ENCODE results near the gene CYP2E1.
"Not testable (repeated sequence)": the region's sequence is repeated elsewhere in the genome, so short reads cannot be mapped to it uniquely, and the experiment has no call there.

CYP2E1 gene

GRCh38 chr10:133526957-133527588 lies at the start of gene CYP2E1:
CYP2E1 (plus strand) TSS chr10:133527363; CDS start chr10:133527396, 33 bp downstream.
- DNase-seq: no peak

DNA sequence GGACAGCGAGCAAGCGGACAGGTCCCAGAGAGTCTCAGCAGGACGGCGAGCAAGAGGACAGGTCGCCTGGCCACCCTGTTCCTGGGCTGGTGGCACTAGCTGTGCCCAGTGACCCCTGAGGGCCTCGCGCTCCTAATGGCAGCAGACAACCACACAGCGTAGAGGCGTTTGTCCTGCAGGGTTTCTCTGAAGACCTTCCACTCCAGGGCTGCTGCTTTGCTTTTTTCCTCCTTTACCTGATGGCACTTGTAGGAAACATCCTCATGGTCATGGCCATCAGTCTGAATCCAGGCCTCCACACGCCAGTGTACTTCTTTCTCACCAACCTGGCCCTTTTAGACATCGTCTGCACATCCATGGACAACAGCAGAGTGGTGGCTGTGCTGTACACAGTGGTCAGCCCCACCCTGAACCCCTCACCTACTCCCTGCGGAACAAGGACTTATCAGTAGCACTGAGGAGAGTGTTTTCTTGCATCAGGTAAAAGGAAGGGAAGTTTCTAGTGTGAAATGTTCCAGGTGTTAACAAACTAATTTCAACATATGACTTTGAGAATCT lies 46.0 kb upstream of the CYP2E1 start:
- no peak for DNase-seq

GRCh38 chr10:133481657-133482056 lies 45.5 kb upstream of the CYP2E1 start:
- no peak for DNase-seq

GRCh38 chr10:133484818-133485217 lies 42.3 kb upstream of the CYP2E1 start:
- no peak for DNase-seq

GRCh38 chr10:133487085-133487484 lies 40.1 kb upstream of the CYP2E1 start:
- no peak for DNase-seq

- DNase-seq: no peak
These were observed 38.8 kb upstream of the CYP2E1 start for GRCh38 chr10:133488354-133488753.

DNA sequence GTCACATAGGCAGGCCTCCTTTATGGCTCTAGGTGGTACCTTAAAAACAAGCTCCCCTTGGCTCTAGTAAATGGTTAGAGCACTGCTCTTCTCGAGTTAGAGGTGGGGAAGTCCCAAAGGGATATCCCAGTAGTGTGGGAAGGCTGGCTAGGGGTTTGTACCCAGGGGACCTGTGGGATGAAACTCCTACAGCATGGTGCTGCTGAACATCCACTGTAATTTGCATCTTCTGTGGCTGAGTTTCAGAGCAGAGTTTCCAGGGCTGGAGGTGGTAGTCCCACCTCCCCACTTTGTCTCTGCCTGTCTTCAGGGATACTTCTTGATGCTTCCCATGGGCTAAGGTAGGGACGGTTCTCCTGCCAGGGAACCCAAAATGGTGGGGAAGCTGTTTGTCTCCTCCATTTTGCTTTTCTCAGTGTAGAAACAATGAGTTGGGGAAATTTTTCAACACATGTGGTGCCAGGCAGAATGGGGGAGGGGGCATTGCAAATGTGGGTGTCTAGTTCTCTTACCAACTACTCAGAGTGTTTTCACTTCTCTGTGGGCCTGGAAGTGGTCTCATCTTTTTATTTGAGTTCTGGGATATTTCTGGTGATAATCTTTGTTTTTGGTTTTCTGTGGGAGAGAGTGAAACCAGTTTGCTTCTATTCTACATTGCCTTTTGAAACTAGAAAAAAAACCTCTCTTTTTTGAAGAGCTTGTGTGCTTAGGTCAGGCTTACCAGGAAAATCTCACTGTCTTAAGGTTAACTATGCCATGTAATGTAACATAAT lies 37.2 kb upstream of the CYP2E1 start:
- DNase-seq: peak; percentile 38

DNA sequence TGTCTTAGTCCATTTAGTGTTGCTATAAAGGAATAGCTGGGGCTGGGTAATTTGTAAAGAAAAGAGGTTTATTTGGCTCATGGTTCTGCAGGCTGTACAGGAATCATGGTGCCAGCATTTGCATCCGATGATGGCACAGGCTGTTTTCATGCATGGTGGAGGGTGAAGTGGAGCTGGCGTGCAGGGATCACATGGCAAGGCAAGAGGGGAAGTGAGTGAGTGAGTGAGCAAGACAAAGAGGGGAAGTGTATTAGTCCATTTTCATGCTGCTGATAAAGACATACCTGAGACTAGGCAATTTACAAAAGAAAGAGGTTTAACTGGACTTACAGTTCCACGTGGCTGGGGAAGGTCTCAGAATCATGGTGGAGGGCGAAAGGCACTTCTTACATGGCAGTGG lies 33.6 kb upstream of the CYP2E1 start:
- not testable (repeated sequence) for DNase-seq

DNA sequence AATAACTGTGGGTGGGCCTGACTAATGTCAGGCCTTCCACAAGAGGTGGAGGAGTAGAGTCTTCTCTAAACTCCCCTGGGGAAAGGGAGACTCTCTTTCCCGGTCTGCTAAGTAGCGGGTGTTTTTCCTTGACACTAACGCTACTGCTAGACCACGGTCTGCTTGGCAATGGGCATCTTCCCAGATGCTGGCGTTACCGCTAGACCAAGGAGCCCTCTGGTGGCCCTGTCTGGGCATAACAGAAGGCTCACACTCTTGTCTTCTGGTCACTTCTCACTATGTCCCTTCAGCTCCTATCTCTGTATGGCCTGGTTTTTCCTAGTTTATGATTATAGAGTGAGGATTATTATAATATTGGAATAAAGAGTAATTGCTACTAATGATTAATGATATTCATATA lies 29.8 kb upstream of the CYP2E1 start:
- peak; percentile 19 for DNase-seq

DNA sequence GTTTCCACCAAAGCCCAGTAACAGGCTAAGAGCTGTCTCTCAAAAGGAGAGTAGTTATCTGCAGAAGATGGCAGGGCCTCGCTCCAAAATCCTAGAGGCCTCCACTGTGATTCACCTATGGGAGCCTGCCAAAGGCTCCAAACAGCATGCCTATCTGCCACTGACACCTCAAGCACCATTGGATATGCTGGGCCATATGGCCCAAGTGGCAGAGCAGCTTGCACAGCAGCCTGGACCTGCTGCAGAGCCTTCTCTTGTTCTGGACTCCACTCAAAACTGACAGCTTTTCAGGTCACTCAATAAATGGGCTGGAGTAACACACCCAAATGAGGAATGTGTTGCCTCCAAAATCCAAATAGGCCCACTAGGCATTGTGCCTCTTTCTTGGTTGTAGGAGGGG lies 28.0 kb upstream of the CYP2E1 start:
- not testable (repeated sequence) for DNase-seq

GRCh38 chr10:133500897-133501296 lies 26.3 kb upstream of the CYP2E1 start:
- DNase-seq: not testable (repeated sequence)

- no peak for DNase-seq
These were observed 17.5 kb upstream of the CYP2E1 start for GRCh38 chr10:133509700-133510099.

- no peak for DNase-seq
These were observed 15.8 kb upstream of the CYP2E1 start for GRCh38 chr10:133511408-133511807.

- no peak for DNase-seq
These were observed 15.1 kb upstream of the CYP2E1 start for GRCh38 chr10:133511907-133512528.

GRCh38 chr10:133515471-133515870 lies 11.7 kb upstream of the CYP2E1 start:
- DNase-seq: no peak

DNA sequence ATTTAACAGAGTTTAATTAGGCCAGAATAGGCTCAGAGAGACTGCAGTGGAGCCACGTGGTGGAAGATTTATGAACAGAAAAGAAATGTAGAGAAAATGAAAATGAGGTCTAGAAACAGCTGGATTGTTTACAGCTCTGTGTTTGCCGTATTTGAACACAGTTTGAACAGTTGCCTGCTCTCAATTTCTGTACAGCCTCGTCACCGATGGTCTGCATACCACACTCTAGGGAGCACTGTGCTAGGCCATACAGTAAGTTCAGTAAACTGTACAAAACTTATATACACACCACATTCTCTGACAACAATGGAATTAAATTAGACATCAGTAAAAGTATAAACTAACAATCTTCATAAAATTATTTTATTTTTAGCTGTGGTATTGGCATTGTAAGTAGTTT lies 11.1 kb upstream of the CYP2E1 start:
- no peak for DNase-seq

DNA sequence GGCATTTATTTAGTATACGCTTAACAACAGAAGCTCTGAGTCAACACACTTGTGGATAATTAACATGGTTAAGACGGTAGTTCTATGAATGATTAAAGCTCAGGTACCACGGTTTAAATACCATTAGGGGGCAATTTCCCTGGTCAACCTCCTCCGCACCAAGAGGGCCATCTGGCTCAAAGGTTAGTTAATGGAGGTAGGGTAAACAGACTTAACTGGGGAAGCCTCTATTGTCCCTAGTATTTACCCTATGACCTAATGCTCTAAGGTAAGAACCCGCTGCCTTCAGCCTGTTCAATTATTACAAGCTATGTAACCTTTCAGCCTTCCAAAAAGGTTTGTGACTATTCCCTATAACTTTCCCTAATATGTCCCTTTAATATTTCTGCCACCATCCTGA lies 8.6 kb upstream of the CYP2E1 start:
- DNase-seq: not testable (repeated sequence)

DNA sequence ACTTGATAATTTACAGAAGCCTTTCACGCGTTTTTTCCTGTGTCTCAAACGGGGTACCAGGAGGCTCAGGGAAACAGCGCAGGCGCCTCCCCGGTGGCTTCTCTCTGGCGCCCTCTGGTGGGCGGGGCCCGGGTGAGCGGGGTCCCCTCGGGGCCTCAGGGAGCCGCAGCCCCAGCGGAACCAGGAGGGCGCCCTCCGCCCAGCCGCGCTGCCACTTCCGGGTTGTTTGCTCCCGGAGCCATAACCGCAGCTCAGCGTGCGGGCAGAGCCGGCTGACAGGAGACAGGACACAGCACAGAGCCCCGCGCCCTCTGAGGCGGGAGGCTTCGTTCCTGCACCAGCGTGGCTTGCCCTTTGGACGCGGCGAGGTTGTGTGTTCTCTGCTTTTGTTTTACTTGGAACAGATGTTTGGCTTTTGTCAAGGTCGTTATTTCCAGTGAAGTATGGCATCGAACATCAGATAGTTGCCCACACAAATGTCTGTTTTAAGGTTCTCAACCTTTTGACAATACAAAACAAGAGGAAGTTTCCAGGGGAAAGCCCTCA lies 6.9 kb upstream of the CYP2E1 start:
- DNase-seq: peak; percentile 96

- no peak for DNase-seq
These were observed 3.4 kb upstream of the CYP2E1 start for GRCh38 chr10:133523631-133524203.

DNA sequence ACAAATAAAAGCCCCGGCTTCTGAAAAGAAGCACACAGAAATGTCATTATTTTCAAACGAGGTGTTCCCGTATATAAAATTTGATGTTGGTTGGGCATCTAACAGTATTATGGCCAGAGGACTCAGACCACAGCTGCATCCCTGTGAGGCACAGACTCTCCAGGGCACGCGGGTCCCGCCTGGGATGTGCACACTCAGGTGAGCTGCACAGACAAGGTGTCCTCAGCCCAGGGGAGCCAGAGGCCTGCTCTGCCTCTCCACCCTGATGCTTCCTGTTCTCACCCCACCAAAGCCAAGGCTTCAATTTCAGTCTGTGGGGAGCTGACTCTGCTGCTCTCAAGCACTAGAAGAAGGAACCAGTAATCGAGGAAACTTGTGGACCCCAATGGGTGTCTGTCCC lies 1.7 kb upstream of the CYP2E1 start:
- DNase-seq: no peak

- no peak for DNase-seq
These were observed 658 bp downstream of the CYP2E1 start for GRCh38 chr10:133527771-133528271.

DNA sequence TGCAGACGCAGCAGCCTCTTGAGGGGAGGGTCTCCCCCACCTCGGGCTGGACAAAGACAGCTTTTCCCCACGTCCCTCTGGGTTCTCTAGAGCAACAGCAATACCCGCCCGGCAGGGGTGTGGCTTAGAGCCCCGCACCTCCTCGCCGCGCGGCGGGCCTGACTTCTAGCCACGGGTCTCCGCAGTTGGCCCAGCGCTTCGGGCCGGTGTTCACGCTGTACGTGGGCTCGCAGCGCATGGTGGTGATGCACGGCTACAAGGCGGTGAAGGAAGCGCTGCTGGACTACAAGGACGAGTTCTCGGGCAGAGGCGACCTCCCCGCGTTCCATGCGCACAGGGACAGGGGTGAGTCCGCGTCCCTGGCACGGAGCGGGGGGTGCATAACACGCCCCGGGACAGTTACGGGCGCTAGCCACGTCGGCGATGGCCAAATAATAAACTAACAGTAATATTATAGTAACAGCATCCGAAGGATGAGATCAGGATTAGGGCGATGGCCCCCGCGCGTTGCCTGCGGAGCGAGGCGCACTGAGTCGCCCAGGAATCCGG lies 1.2 kb downstream of the CYP2E1 start:
- no peak for DNase-seq

Data from activated CD4-positive, alpha-beta T cell treated with anti-CD3 and anti-CD28 coated beads for 48 hours (primary cell).